ENCODE results near the gene UBASH3B.

DNA sequence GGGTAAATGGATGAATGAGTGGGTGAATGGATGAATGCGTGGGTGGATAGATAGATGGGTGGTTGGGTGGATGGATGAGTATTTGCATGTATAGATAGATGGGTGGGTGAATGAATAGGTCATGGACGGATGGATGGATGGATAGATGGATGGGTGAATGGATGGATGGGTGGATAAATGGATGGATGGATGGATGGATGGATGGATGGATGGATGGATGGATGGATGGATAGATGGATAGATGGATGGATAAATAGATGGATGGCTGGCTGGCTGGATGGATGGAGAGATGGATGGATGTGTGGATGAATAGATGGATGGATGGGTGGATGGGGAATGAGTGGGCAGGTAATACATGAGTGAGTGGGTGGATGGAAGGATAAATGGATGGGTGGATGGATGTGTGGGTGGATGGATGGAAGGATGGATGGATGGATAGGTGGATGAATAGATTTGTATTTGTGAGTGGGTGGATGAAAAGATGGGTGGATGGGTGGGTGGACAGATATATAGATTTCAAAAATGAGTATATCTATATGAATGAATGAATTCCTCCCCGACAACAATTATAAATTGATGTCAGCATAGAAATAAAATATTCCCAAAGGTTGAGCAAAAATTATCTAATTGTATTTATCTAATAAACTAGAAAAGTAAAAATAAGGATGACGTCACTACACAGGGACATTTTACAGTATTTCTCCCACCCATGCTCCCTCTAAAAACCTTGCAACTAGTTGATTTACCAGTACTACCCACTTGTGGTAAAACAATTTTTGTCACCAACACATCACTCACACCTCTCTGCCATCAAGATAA lies 182.2 kb downstream of the UBASH3B start:
- TF ChIP-seq, protein P1, sequence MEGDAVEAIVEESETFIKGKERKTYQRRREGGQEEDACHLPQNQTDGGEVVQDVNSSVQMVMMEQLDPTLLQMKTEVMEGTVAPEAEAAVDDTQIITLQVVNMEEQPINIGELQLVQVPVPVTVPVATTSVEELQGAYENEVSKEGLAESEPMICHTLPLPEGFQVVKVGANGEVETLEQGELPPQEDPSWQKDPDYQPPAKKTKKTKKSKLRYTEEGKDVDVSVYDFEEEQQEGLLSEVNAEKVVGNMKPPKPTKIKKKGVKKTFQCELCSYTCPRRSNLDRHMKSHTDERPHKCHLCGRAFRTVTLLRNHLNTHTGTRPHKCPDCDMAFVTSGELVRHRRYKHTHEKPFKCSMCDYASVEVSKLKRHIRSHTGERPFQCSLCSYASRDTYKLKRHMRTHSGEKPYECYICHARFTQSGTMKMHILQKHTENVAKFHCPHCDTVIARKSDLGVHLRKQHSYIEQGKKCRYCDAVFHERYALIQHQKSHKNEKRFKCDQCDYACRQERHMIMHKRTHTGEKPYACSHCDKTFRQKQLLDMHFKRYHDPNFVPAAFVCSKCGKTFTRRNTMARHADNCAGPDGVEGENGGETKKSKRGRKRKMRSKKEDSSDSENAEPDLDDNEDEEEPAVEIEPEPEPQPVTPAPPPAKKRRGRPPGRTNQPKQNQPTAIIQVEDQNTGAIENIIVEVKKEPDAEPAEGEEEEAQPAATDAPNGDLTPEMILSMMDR (conservative IDR thresholded peaks at IDR 0.05; ENCODE audit: low read length), result no peak
- TF ChIP-seq EZH2phosphoT487 (IDR thresholded peaks at IDR 0.05; ENCODE audit: borderline replicate concordance), result no peak
